Measurements from ENCODE around the gene IDNK.
A peak's percentile ranks its signal among the peaks of the same experiment; 100 is the strongest.
"Not testable (repeated sequence)": the region's sequence is repeated elsewhere in the genome, so short reads cannot be mapped to it uniquely, and the experiment has no call there.

IDNK gene

GRCh38 chr9:83613298-83613697 is 9.6 kb upstream of the IDNK start:
- H3K4me1 ChIP-seq (ENCODE audit: control insufficient read depth, low read depth, low read length); H3K9ac ChIP-seq (ENCODE audit: low read length); H3K9me3 ChIP-seq (ENCODE audit: control insufficient read depth, low read depth, low read length); H3K36me3 ChIP-seq (ENCODE audit: control insufficient read depth, low read depth, low read length); H3K27me3 ChIP-seq (ENCODE audit: control insufficient read depth, insufficient read depth, low read length); H3K4me3 ChIP-seq (ENCODE audit: low read length); H3K27ac ChIP-seq (ENCODE audit: low read length): not testable (repeated sequence)

- Histone ChIP-seq H3K27me3 (ENCODE audit: control insufficient read depth, insufficient read depth, low read length) (peaks cover 8% of the 10 kb centered on the region), H3K27ac (ENCODE audit: low read length) (no peak overlapping the region), H3K4me1 (ENCODE audit: control insufficient read depth, low read depth, low read length) (no peaks in the 10 kb centered on the region), H3K36me3 (ENCODE audit: control insufficient read depth, low read depth, low read length) (no peaks in the 10 kb centered on the region), H3K4me3 (ENCODE audit: low read length) (no peak overlapping the region), H3K9ac (ENCODE audit: low read length) (no peak overlapping the region), H3K9me3 (ENCODE audit: control insufficient read depth, low read depth, low read length) (no peaks in the 10 kb centered on the region)
Measured at GRCh38 chr9:83617299-83617698, 5.6 kb upstream of the IDNK start.

DNA sequence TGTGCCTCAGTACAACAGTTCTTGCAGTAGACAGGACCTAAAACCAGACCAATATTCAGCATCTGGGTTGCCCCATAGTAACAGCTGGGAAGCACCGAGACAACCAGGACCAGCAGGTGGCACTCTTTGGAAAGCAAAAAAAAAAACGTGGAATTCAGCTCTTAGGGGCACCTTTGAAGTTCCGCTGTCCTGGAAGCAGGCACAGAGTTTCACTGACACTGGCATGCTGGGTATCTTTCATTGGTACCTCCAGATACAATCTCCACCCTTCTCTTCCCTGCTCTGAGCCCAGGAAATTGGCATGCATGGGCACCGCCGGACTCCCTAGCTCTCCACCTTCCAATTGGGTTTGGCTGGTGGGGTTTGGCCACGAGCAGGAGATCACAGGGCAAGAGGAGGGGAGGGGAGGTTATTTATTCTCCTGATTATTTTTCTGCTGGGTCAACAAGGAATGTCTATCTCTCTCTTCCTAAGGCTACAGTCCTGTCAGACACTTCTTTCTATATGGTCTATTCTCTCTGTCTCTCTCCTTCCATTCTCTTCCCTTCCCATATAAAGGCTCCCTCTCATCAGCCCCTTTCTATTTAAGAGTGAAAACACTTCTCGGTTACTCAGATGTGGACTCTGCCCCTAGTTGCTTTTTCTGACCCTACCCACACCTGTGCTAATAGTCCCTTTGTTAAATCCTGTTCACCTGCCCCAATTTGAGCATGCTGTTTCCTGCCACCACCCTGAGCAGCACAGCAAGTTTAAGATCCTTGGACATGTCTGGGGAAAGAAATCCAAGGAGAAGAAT is 1.9 kb upstream of the IDNK start:
- Histone ChIP-seq H3K9me3 (ENCODE audit: control insufficient read depth, low read depth, low read length) (no peaks in the 10 kb centered on the region), H3K27me3 (ENCODE audit: control insufficient read depth, insufficient read depth, low read length) (peaks cover 8% of the 10 kb centered on the region), H3K4me1 (ENCODE audit: control insufficient read depth, low read depth, low read length) (peaks cover 8% of the 10 kb centered on the region), H3K36me3 (ENCODE audit: control insufficient read depth, low read depth, low read length) (no peaks in the 10 kb centered on the region), H3K9ac (ENCODE audit: low read length) (no peak overlapping the region), H3K27ac (ENCODE audit: low read length) (no peak overlapping the region), H3K4me3 (ENCODE audit: low read length) (no peak overlapping the region)

- Histone ChIP-seq H3K27me3 (ENCODE audit: control insufficient read depth, insufficient read depth, low read length) (peaks cover 8% of the 10 kb centered on the region), H3K36me3 (ENCODE audit: control insufficient read depth, low read depth, low read length) (no peaks in the 10 kb centered on the region), H3K9me3 (ENCODE audit: control insufficient read depth, low read depth, low read length) (no peaks in the 10 kb centered on the region), H3K4me1 (ENCODE audit: control insufficient read depth, low read depth, low read length) (peaks cover 8% of the 10 kb centered on the region), H3K9ac (ENCODE audit: low read length) (peak overlapping the region; percentile 75), H3K27ac (ENCODE audit: low read length) (no peak overlapping the region), H3K4me3 (ENCODE audit: low read length) (peak overlapping the region; percentile 66)
Measured at GRCh38 chr9:83622433-83622938, 457 bp upstream of the IDNK start.

- Histone ChIP-seq H3K27ac (ENCODE audit: low read length) (no peak overlapping the region), H3K4me3 (ENCODE audit: low read length) (peak overlapping the region; percentile 66), H3K9me3 (ENCODE audit: control insufficient read depth, low read depth, low read length) (no peaks in the 10 kb centered on the region), H3K27me3 (ENCODE audit: control insufficient read depth, insufficient read depth, low read length) (peaks cover 8% of the 10 kb centered on the region), H3K36me3 (ENCODE audit: control insufficient read depth, low read depth, low read length) (no peaks in the 10 kb centered on the region), H3K4me1 (ENCODE audit: control insufficient read depth, low read depth, low read length) (peaks cover 8% of the 10 kb centered on the region), H3K9ac (ENCODE audit: low read length) (peak overlapping the region; percentile 75)
Measured at GRCh38 chr9:83623679-83624076, 735 bp downstream of the IDNK start.

- Histone ChIP-seq H3K9me3 (ENCODE audit: control insufficient read depth, low read depth, low read length) (no peaks in the 10 kb centered on the region), H3K4me3 (ENCODE audit: low read length) (no peak overlapping the region), H3K9ac (ENCODE audit: low read length) (no peak overlapping the region), H3K27ac (ENCODE audit: low read length) (no peak overlapping the region), H3K27me3 (ENCODE audit: control insufficient read depth, insufficient read depth, low read length) (peaks cover 8% of the 10 kb centered on the region), H3K4me1 (ENCODE audit: control insufficient read depth, low read depth, low read length) (peaks cover 16% of the 10 kb centered on the region), H3K36me3 (ENCODE audit: control insufficient read depth, low read depth, low read length) (no peaks in the 10 kb centered on the region)
Measured at GRCh38 chr9:83625178-83625577, 2.2 kb downstream of the IDNK start.

DNA sequence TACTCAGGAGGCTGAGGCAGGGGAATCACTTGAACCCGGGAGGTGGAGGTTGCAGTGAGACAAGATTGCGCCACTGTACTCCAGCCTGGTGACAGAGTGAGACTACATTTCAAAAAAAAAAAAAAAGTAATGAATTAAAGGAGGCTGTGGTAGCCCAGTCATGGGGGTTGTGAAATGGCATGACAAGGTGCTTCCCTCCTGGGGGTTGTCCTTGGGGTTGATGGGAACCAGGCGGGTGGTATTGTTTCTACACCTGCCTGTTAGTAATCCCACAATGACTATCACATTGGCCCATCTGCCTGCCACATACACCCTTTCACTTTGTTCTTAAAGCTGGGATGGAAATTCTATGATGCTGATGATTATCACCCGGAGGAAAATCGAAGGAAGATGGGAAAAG is 5.6 kb downstream of the IDNK start:
- Histone ChIP-seq H3K27ac (ENCODE audit: low read length) (no peak overlapping the region), H3K4me1 (ENCODE audit: control insufficient read depth, low read depth, low read length) (peaks cover 28% of the 10 kb centered on the region), H3K36me3 (ENCODE audit: control insufficient read depth, low read depth, low read length) (no peaks in the 10 kb centered on the region), H3K4me3 (ENCODE audit: low read length) (no peak overlapping the region), H3K9ac (ENCODE audit: low read length) (no peak overlapping the region), H3K9me3 (ENCODE audit: control insufficient read depth, low read depth, low read length) (no peaks in the 10 kb centered on the region), H3K27me3 (ENCODE audit: control insufficient read depth, insufficient read depth, low read length) (no peaks in the 10 kb centered on the region)

- Histone ChIP-seq H3K9me3 (ENCODE audit: control insufficient read depth, low read depth, low read length) (no peaks in the 10 kb centered on the region), H3K4me3 (ENCODE audit: low read length) (no peak overlapping the region), H3K36me3 (ENCODE audit: control insufficient read depth, low read depth, low read length) (no peaks in the 10 kb centered on the region), H3K9ac (ENCODE audit: low read length) (no peak overlapping the region), H3K27me3 (ENCODE audit: control insufficient read depth, insufficient read depth, low read length) (no peaks in the 10 kb centered on the region), H3K4me1 (ENCODE audit: control insufficient read depth, low read depth, low read length) (peaks cover 20% of the 10 kb centered on the region), H3K27ac (ENCODE audit: low read length) (no peak overlapping the region)
Measured at GRCh38 chr9:83629433-83630104, 6.6 kb downstream of the IDNK start.

GRCh38 chr9:83630938-83631457 is 8.1 kb downstream of the IDNK start:
- Histone ChIP-seq H3K9me3 (ENCODE audit: control insufficient read depth, low read depth, low read length) (no peaks in the 10 kb centered on the region), H3K36me3 (ENCODE audit: control insufficient read depth, low read depth, low read length) (no peaks in the 10 kb centered on the region), H3K4me1 (ENCODE audit: control insufficient read depth, low read depth, low read length) (peaks cover 20% of the 10 kb centered on the region), H3K27ac (ENCODE audit: low read length) (no peak overlapping the region), H3K9ac (ENCODE audit: low read length) (peak overlapping the region; percentile 30), H3K27me3 (ENCODE audit: control insufficient read depth, insufficient read depth, low read length) (no peaks in the 10 kb centered on the region), H3K4me3 (ENCODE audit: low read length) (peak overlapping the region; percentile 34)

- no peak overlapping the region for H3K9ac ChIP-seq (ENCODE audit: low read length)
Measured at GRCh38 chr9:83633255-83633654, 10.3 kb downstream of the IDNK start.

DNA sequence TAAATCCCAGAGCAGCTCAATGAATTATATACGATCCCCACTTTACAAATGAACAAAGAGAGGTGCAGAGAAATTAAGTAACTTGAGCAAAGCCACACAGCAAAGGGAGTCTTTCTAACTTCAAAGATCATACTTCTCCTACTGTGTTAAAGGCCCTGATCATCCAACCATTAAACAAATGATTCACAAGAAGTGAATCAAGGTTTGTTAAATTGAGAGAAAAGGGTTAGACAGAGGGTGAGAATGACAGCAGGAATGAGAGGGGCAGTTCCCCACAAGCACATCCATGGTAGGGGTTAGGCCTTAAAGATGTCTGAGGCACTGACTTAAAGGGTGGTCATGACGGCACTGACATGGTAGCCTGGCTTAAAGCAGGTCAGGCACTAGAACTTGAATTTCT is 10.7 kb downstream of the IDNK start:
- Histone ChIP-seq H3K9ac (ENCODE audit: low read length) (no peak overlapping the region), H3K4me1 (ENCODE audit: control insufficient read depth, low read depth, low read length) (peaks cover 20% of the 10 kb centered on the region), H3K27ac (ENCODE audit: low read length) (no peak overlapping the region), H3K27me3 (ENCODE audit: control insufficient read depth, insufficient read depth, low read length) (no peaks in the 10 kb centered on the region), H3K4me3 (ENCODE audit: low read length) (no peak overlapping the region), H3K36me3 (ENCODE audit: control insufficient read depth, low read depth, low read length) (no peaks in the 10 kb centered on the region), H3K9me3 (ENCODE audit: control insufficient read depth, low read depth, low read length) (no peaks in the 10 kb centered on the region)

More at GRCh38 chr9:83633255-83633654, 10.3 kb downstream of the IDNK start:
- no peaks in the 10 kb centered on the region for H3K36me3 ChIP-seq (ENCODE audit: control insufficient read depth, low read depth, low read length)
- H3K4me1 ChIP-seq (ENCODE audit: control insufficient read depth, low read depth, low read length): peaks cover 20% of the 10 kb centered on the region
- no peaks in the 10 kb centered on the region for H3K9me3 ChIP-seq (ENCODE audit: control insufficient read depth, low read depth, low read length)
- H3K4me3 ChIP-seq (ENCODE audit: low read length): no peak overlapping the region
- H3K27ac ChIP-seq (ENCODE audit: low read length): no peak overlapping the region
- no peaks in the 10 kb centered on the region for H3K27me3 ChIP-seq (ENCODE audit: control insufficient read depth, insufficient read depth, low read length)

All from iPS-18a (cell line).